Adipocyte (in vitro differentiated cells): ENCODE data around the gene NFRKB.
A peak's percentile ranks its signal among the peaks of the same experiment; 100 is the strongest.
"Not testable (repeated sequence)": the region's sequence is repeated elsewhere in the genome, so short reads cannot be mapped to it uniquely, and the experiment has no call there.

Source experiments
- DNase-seq: peaks from one replicate; pipeline ENCODE4 v3.0.0-alpha.2; 2015; ENCODE audit warnings: low read depth
- H3K27me3 ChIP-seq: replicated peaks from 2 replicates; pipeline ENCODE4 v1.7.0; 2013; ENCODE audit warnings: mild to moderate bottlenecking, low read length, moderate library complexity; ENCODE audit not compliant: control insufficient read depth, insufficient read depth
- H3K36me3 ChIP-seq: 2 replicates; pipeline ENCODE4 v1.7.0; 2013; ENCODE audit warnings: low read length, mild to moderate bottlenecking, moderate library complexity; ENCODE audit not compliant: control insufficient read depth, insufficient read depth, severe bottlenecking
- H3K4me1 ChIP-seq: 2 replicates; pipeline ENCODE4 v1.7.0; 2013; ENCODE audit warnings: mild to moderate bottlenecking, low read length, moderate library complexity; ENCODE audit not compliant: control insufficient read depth, insufficient read depth
- H3K4me3 ChIP-seq: 2 replicates; pipeline ENCODE4 v1.7.0; 2013; ENCODE audit warnings: mild to moderate bottlenecking, low read length, moderate library complexity
- H3K9ac ChIP-seq: 2 replicates; pipeline ENCODE4 v1.7.0; 2013; ENCODE audit warnings: mild to moderate bottlenecking, low read length, moderate library complexity
- H3K9me3 ChIP-seq: 2 replicates; pipeline ENCODE4 v1.7.0; 2013; ENCODE audit warnings: mild to moderate bottlenecking, low read length, moderate library complexity; ENCODE audit not compliant: control insufficient read depth

The NFRKB gene

GRCh38 chr11:129888451-129888850 is 6.9 kb downstream of the NFRKB start:
- Histone ChIP-seq H3K4me3 (no peak overlapping the region), H3K36me3 (peaks cover 85% of the 10 kb centered on the region)

GRCh38 chr11:129885381-129885780 is 10.0 kb downstream of the NFRKB start:
- Histone ChIP-seq H3K4me1 (no peaks in the 10 kb centered on the region), H3K36me3 (peaks cover 96% of the 10 kb centered on the region)

More at GRCh38 chr11:129888451-129888850, 6.9 kb downstream of the NFRKB start:
- Histone ChIP-seq H3K9me3 (no peaks in the 10 kb centered on the region), H3K27me3 (no peaks in the 10 kb centered on the region), H3K4me1 (no peaks in the 10 kb centered on the region), H3K9ac (no peak overlapping the region)
- DNase-seq, result no peak

GRCh38 chr11:129884581-129884980 is 10.8 kb downstream of the NFRKB start:
- Histone ChIP-seq H3K27me3 (no peaks in the 10 kb centered on the region), H3K4me3 (no peak overlapping the region), H3K9me3 (no peaks in the 10 kb centered on the region), H3K4me1 (no peaks in the 10 kb centered on the region), H3K36me3 (peaks cover 95% of the 10 kb centered on the region), H3K9ac (no peak overlapping the region)
- DNase-seq, result no peak

More at GRCh38 chr11:129885381-129885780, 10.0 kb downstream of the NFRKB start:
- no peak overlapping the region for H3K9ac ChIP-seq
- H3K4me3 ChIP-seq, result no peak overlapping the region
- H3K9me3 ChIP-seq, result no peaks in the 10 kb centered on the region
- H3K27me3 ChIP-seq, result no peaks in the 10 kb centered on the region
- no peak for DNase-seq

GRCh38 chr11:129881570-129882170 is 13.7 kb downstream of the NFRKB start:
- Histone ChIP-seq H3K4me1 (no peaks in the 10 kb centered on the region), H3K4me3 (no peak overlapping the region), H3K9me3 (no peaks in the 10 kb centered on the region), H3K27me3 (no peaks in the 10 kb centered on the region), H3K36me3 (peaks cover 98% of the 10 kb centered on the region), H3K9ac (no peak overlapping the region)
- DNase-seq, result peak; percentile 30

- DNase-seq, result no peak
- Histone ChIP-seq H3K9me3 (no peaks in the 10 kb centered on the region), H3K4me1 (no peaks in the 10 kb centered on the region), H3K9ac (no peak overlapping the region), H3K27me3 (no peaks in the 10 kb centered on the region), H3K36me3 (peaks cover 98% of the 10 kb centered on the region), H3K4me3 (no peak overlapping the region)
Observed at GRCh38 chr11:129880311-129880710, 15.1 kb downstream of the NFRKB start.

- Histone ChIP-seq H3K9ac (no peak overlapping the region), H3K4me1 (no peaks in the 10 kb centered on the region), H3K9me3 (no peaks in the 10 kb centered on the region), H3K4me3 (no peak overlapping the region), H3K36me3 (peaks cover 89% of the 10 kb centered on the region), H3K27me3 (no peaks in the 10 kb centered on the region)
- no peak for DNase-seq
Observed at GRCh38 chr11:129871914-129872313, 23.5 kb downstream of the NFRKB start.

- peaks cover 87% of the 10 kb centered on the region for H3K36me3 ChIP-seq
- not testable (repeated sequence) for DNase-seq, H3K4me1 ChIP-seq, H3K9me3 ChIP-seq, H3K9ac ChIP-seq, H3K27me3 ChIP-seq, H3K4me3 ChIP-seq
Observed at GRCh38 chr11:129868626-129869025, 26.8 kb downstream of the NFRKB start.

GRCh38 chr11:129866311-129866710 is 29.1 kb downstream of the NFRKB start:
- no peaks in the 10 kb centered on the region for H3K27me3 ChIP-seq
- H3K36me3 ChIP-seq, result peaks cover 72% of the 10 kb centered on the region
- H3K4me1 ChIP-seq, result peaks cover 10% of the 10 kb centered on the region
- H3K9ac ChIP-seq, result no peak overlapping the region
- DNase-seq, result no peak
- no peak overlapping the region for H3K4me3 ChIP-seq
- H3K9me3 ChIP-seq, result no peaks in the 10 kb centered on the region

- Histone ChIP-seq H3K9me3 (no peaks in the 10 kb centered on the region), H3K9ac (no peak overlapping the region), H3K27me3 (no peaks in the 10 kb centered on the region), H3K4me1 (peaks cover 10% of the 10 kb centered on the region), H3K36me3 (peaks cover 71% of the 10 kb centered on the region), H3K4me3 (no peak overlapping the region)
- DNase-seq, result no peak
Observed at GRCh38 chr11:129865701-129866100, 29.7 kb downstream of the NFRKB start.

GRCh38 chr11:129864811-129865210 is 30.6 kb downstream of the NFRKB start:
- H3K4me3 ChIP-seq, result no peak overlapping the region
- no peak overlapping the region for H3K9ac ChIP-seq
- peaks cover 62% of the 10 kb centered on the region for H3K36me3 ChIP-seq
- no peaks in the 10 kb centered on the region for H3K27me3 ChIP-seq
- H3K4me1 ChIP-seq, result peaks cover 10% of the 10 kb centered on the region
- H3K9me3 ChIP-seq, result no peaks in the 10 kb centered on the region
- DNase-seq, result no peak

- no peaks in the 10 kb centered on the region for H3K27me3 ChIP-seq
- peaks cover 47% of the 10 kb centered on the region for H3K36me3 ChIP-seq
- no peaks in the 10 kb centered on the region for H3K9me3 ChIP-seq
- DNase-seq, result peak; percentile 84
- H3K4me1 ChIP-seq, result peaks cover 10% of the 10 kb centered on the region
- H3K9ac ChIP-seq, result no peak overlapping the region
- no peak overlapping the region for H3K4me3 ChIP-seq
Observed at GRCh38 chr11:129861702-129862522, 33.5 kb downstream of the NFRKB start.
